Femur (tissue), 1 donor: ENCODE data around the gene NME5.

Experiments used
- DNase-seq: peaks from one replicate; pipeline ENCODE4 v3.0.0-alpha.2; 2017

Gene NME5

GRCh38 chr5:138132543-138132942 is 6.7 kb downstream of the NME5 start:
- no peak for DNase-seq

GRCh38 chr5:138129347-138129746 is 9.9 kb downstream of the NME5 start:
- DNase-seq = no peak

- no peak for DNase-seq
These were observed 10.9 kb downstream of the NME5 start for GRCh38 chr5:138128334-138128733.

GRCh38 chr5:138115254-138115653 is 24.0 kb downstream of the NME5 start:
- DNase-seq = no peak

GRCh38 chr5:138111937-138112336 is 27.3 kb downstream of the NME5 start:
- DNase-seq = no peak

- no peak for DNase-seq
These were observed 28.0 kb downstream of the NME5 start for GRCh38 chr5:138111181-138111580.

- no peak for DNase-seq
These were observed 28.8 kb downstream of the NME5 start for GRCh38 chr5:138110266-138110963.

GRCh38 chr5:138109463-138110265 is 29.6 kb downstream of the NME5 start:
- no peak for DNase-seq

GRCh38 chr5:138107213-138107612 is 32.0 kb downstream of the NME5 start:
- no peak for DNase-seq

GRCh38 chr5:138105709-138106108 is 33.5 kb downstream of the NME5 start:
- DNase-seq = no peak

GRCh38 chr5:138103319-138103637 is 36.0 kb downstream of the NME5 start:
- no peak for DNase-seq

GRCh38 chr5:138102454-138103318 is 36.5 kb downstream of the NME5 start:
- DNase-seq = no peak

GRCh38 chr5:138096997-138097828 is 42.0 kb downstream of the NME5 start:
- DNase-seq = no peak

- no peak for DNase-seq
These were observed 42.9 kb downstream of the NME5 start for GRCh38 chr5:138096363-138096762.

- no peak for DNase-seq
These were observed 43.9 kb downstream of the NME5 start for GRCh38 chr5:138095100-138095907.

- no peak for DNase-seq
These were observed 46.2 kb downstream of the NME5 start for GRCh38 chr5:138093036-138093435.

GRCh38 chr5:138092301-138092700 is 46.9 kb downstream of the NME5 start:
- DNase-seq = no peak

GRCh38 chr5:138091685-138092084 is 47.5 kb downstream of the NME5 start:
- DNase-seq = no peak

GRCh38 chr5:138083702-138084101 is 55.5 kb downstream of the NME5 start, which contains the start of gene WNT8A:
TSS of gene WNT8A (plus strand) at chr5:138084033. CDS start at chr5:138084128, 95 bp downstream.
- DNase-seq = no peak

GRCh38 chr5:138082033-138082432 is 57.2 kb downstream of the NME5 start:
- no peak for DNase-seq

- no peak for DNase-seq
These were observed 61.1 kb downstream of the NME5 start for GRCh38 chr5:138078006-138078643.
